MM.1S (cell line): Measurements from ENCODE around the gene SPATS1.

Source experiments
- DNase-seq: peaks from one replicate; pipeline ENCODE4 v3.0.0-alpha.2; 2015
- H2AFZ ChIP-seq: fragments of 300-600 bp; sonication (generic); 2 replicates; pipeline ENCODE4 v1.6.0; 2016; ENCODE audit warnings: antibody characterized with exemption, low read length
- H3F3A ChIP-seq: fragments of 300-600 bp; sonication (generic); 2 replicates; pipeline ENCODE4 v1.6.1; 2016; ENCODE audit warnings: mild to moderate bottlenecking, antibody characterized with exemption, low read length, moderate library complexity, mixed read lengths; ENCODE audit not compliant: insufficient read depth
- H3K27ac ChIP-seq: fragments of 300-600 bp; sonication (generic); 2 replicates; pipeline ENCODE4 v1.5.1; 2016; ENCODE audit warnings: mild to moderate bottlenecking, low read length
- H3K27me3 ChIP-seq: fragments of 300-600 bp; sonication (generic); replicated peaks from 2 replicates; pipeline ENCODE4 v1.6.0; 2016; ENCODE audit warnings: low read length; ENCODE audit not compliant: insufficient read depth
- H3K36me3 ChIP-seq: fragments of 300-600 bp; sonication (generic); replicated peaks from 2 replicates; pipeline ENCODE4 v1.6.1; 2016; ENCODE audit warnings: mild to moderate bottlenecking, low read length, mixed read lengths; ENCODE audit not compliant: insufficient read depth
- H3K4me1 ChIP-seq: fragments of 300-600 bp; sonication (generic); 2 replicates; pipeline ENCODE4 v1.6.1; 2016; ENCODE audit warnings: low read length, mixed read lengths
- H3K4me2 ChIP-seq: fragments of 300-600 bp; sonication (generic); 2 replicates; pipeline ENCODE4 v1.6.0; 2016; ENCODE audit warnings: low read depth, low read length
- H3K4me3 ChIP-seq: fragments of 300-600 bp; sonication (generic); 2 replicates; pipeline ENCODE4 v1.5.1; 2016; ENCODE audit warnings: low read length, mixed read lengths
- H3K79me2 ChIP-seq: fragments of 300-600 bp; sonication (generic); 2 replicates; pipeline ENCODE4 v1.6.1; 2016; ENCODE audit warnings: mixed run types, low read length, mixed read lengths
- H3K9ac ChIP-seq: fragments of 300-600 bp; sonication (generic); 2 replicates; pipeline ENCODE4 v1.6.1; 2016; ENCODE audit warnings: low read length, mixed read lengths
- H3K9me2 ChIP-seq: fragments of 300-600 bp; sonication (generic); replicated peaks from 2 replicates; pipeline ENCODE4 v1.6.1; 2016; ENCODE audit warnings: mild to moderate bottlenecking, low read length, mixed read lengths; ENCODE audit not compliant: insufficient read depth
- H3K9me3 ChIP-seq: fragments of 300-600 bp; sonication (generic); replicated peaks from 2 replicates; pipeline ENCODE4 v1.6.1; 2016; ENCODE audit warnings: mild to moderate bottlenecking, low read length, mixed read lengths; ENCODE audit not compliant: insufficient read depth
- H4K20me1 ChIP-seq: fragments of 300-600 bp; sonication (generic); 2 replicates; pipeline ENCODE4 v1.6.1; 2016; ENCODE audit warnings: mild to moderate bottlenecking, low read length, moderate library complexity, mixed read lengths; ENCODE audit not compliant: insufficient read depth
- CTCF ChIP-seq: fragments of 300-600 bp; sonication (generic); IDR thresholded peaks from 2 replicates; pipeline ENCODE4 v1.5.1; 2016; ENCODE audit warnings: antibody characterized with exemption, low read length, mixed read lengths
- EZH2 ChIP-seq: fragments of 300-600 bp; sonication (generic); optimal IDR thresholded peaks from 2 replicates; pipeline ENCODE3; 2017; ENCODE audit warnings: low read depth, mild to moderate bottlenecking, antibody characterized with exemption, low read length, mixed read lengths
- EZH2phosphoT487 ChIP-seq: fragments of 300-600 bp; sonication (generic); IDR thresholded peaks from 2 replicates; pipeline ENCODE4 v1.6.1; 2018; ENCODE audit warnings: antibody characterized with exemption, low read length

SPATS1 gene

GRCh38 chr6:44363377-44363926, 21.0 kb downstream of the SPATS1 start:
- H3K9me2 ChIP-seq = no peaks in the 10 kb centered on the region
- no peaks in the 10 kb centered on the region for H3K27me3 ChIP-seq
- H4K20me1 ChIP-seq = no peaks in the 10 kb centered on the region
- no peak overlapping the region for H2AFZ ChIP-seq
- no peaks in the 10 kb centered on the region for H3F3A ChIP-seq
- no peak for TF ChIP-seq CTCF
- no peak for TF ChIP-seq EZH2
- TF ChIP-seq EZH2phosphoT487 = no peak
- H3K9ac ChIP-seq = no peak overlapping the region
- H3K27ac ChIP-seq = no peak overlapping the region
- no peak for DNase-seq
- H3K9me3 ChIP-seq = no peaks in the 10 kb centered on the region
- no peak overlapping the region for H3K4me2 ChIP-seq
- H3K79me2 ChIP-seq = no peaks in the 10 kb centered on the region
- H3K36me3 ChIP-seq = no peaks in the 10 kb centered on the region
- no peaks in the 10 kb centered on the region for H3K4me1 ChIP-seq
- H3K4me3 ChIP-seq = no peak overlapping the region

- Histone ChIP-seq H3K4me3 (no peak overlapping the region), H3K9me2 (no peaks in the 10 kb centered on the region), H3K4me2 (no peak overlapping the region)
These were observed 24.3 kb downstream of the SPATS1 start for GRCh38 chr6:44366781-44367180.

GRCh38 chr6:44367681-44368080, 25.2 kb downstream of the SPATS1 start:
- Histone ChIP-seq H3K36me3 (no peaks in the 10 kb centered on the region), H3K4me2 (no peak overlapping the region), H3K27me3 (no peaks in the 10 kb centered on the region), H3F3A (no peaks in the 10 kb centered on the region), H2AFZ (no peak overlapping the region), H3K9me2 (no peaks in the 10 kb centered on the region), H3K79me2 (no peaks in the 10 kb centered on the region), H3K9me3 (no peaks in the 10 kb centered on the region), H4K20me1 (no peaks in the 10 kb centered on the region), H3K4me1 (peaks cover 2% of the 10 kb centered on the region; the same call in 1 of the 2 replicates), H3K9ac (no peak overlapping the region), H3K4me3 (no peak overlapping the region), H3K27ac (no peak overlapping the region)
- no peak for TF ChIP-seq CTCF
- DNase-seq = no peak

More at GRCh38 chr6:44366781-44367180, 24.3 kb downstream of the SPATS1 start:
- Histone ChIP-seq H3K9me3 (no peaks in the 10 kb centered on the region), H3K27me3 (no peaks in the 10 kb centered on the region), H4K20me1 (no peaks in the 10 kb centered on the region), H3K36me3 (no peaks in the 10 kb centered on the region), H2AFZ (no peak overlapping the region), H3K27ac (no peak overlapping the region), H3K9ac (no peak overlapping the region), H3K4me1 (no peaks in the 10 kb centered on the region), H3F3A (no peaks in the 10 kb centered on the region), H3K79me2 (no peaks in the 10 kb centered on the region)
- no peak for DNase-seq
- TF ChIP-seq EZH2phosphoT487 (no peak), CTCF (no peak), EZH2 (no peak)
